ENCODE measurements around the gene HMGB1.

- TF ChIP-seq POLR2A (IDR thresholded peaks at IDR 0.05; ENCODE audit: low read length) (no peak), GATA1 (IDR thresholded peaks at IDR 0.05; ENCODE audit: low read depth, low read length) (no peak)
Measured at GRCh38 chr13:30509254-30510050, 43.7 kb upstream of the HMGB1 start.

All from erythroblast (primary cell).